OCI-LY7 (cell line): ENCODE data around the gene FUZ. TPM values are rescaled to one million over a fixed set of nuclear protein-coding genes. Genes with fewer than 3 reads are reported as not detected.

Experiments used
- BruUV-seq: library from RNA; stranded (reverse); fragments of 400-500 nt; replicated peaks from 2 replicates; lab custom pipeline; 2021; lab: Mats Ljungman, UMichigan
- CTCF ChIA-PET: fragments of 300-600 bp; sonication (Branson Sonifier 250); formaldehyde crosslinking; loops from one replicate; lab custom pipeline; 2022; ENCODE audit warnings: antibody characterized with exemption; ENCODE audit not compliant: unreplicated experiment; lab: Charles Lee
- POLR2A ChIA-PET: fragments of 300-600 bp; sonication (Branson Sonifier 250); formaldehyde crosslinking; loops from one replicate; lab custom pipeline; 2022; ENCODE audit warnings: antibody characterized with exemption; lab: Charles Lee
- DNase-seq: peaks from one replicate; pipeline ENCODE4 v3.0.0-alpha.2; 2015; ENCODE audit warnings: low spot score
- H2AFZ ChIP-seq: fragments of 200-600 bp; sonication (generic), shearing (Covaris generic); 2 replicates; pipeline ENCODE4 v1.6.1; 2014; ENCODE audit warnings: mild to moderate bottlenecking, antibody characterized with exemption, low read length, moderate library complexity
- H3K27ac ChIP-seq: fragments of 200-600 bp; sonication (generic); 2 replicates; pipeline ENCODE4 v1.5.1; 2014; ENCODE audit warnings: mixed run types, low read depth, mild to moderate bottlenecking, moderate library complexity, low read length, inconsistent platforms; ENCODE audit not compliant: poor library complexity, severe bottlenecking
- H3K36me3 ChIP-seq: fragments of 200-600 bp; sonication (generic); 2 replicates; pipeline ENCODE4 v1.6.1; 2014; ENCODE audit warnings: mild to moderate bottlenecking, antibody characterized with exemption, low read length, moderate library complexity, mixed read lengths; ENCODE audit not compliant: insufficient read depth
- H3K4me1 ChIP-seq: fragments of 200-600 bp; sonication (generic); 2 replicates; pipeline ENCODE4 v1.5.1; 2014; ENCODE audit warnings: mild to moderate bottlenecking, low read length; ENCODE audit not compliant: insufficient read depth, poor library complexity, severe bottlenecking
- H3K4me2 ChIP-seq: fragments of 200-600 bp; sonication (generic); 2 replicates; pipeline ENCODE4 v1.6.1; 2014; ENCODE audit warnings: mild to moderate bottlenecking, low read length
- H3K4me3 ChIP-seq: fragments of 200-600 bp; sonication (generic); 2 replicates; pipeline ENCODE4 v1.5.1; 2014; ENCODE audit warnings: mild to moderate bottlenecking, low read depth, low read length; ENCODE audit not compliant: poor library complexity, severe bottlenecking
- H3K79me2 ChIP-seq: fragments of 200-600 bp; sonication (generic); 2 replicates; pipeline ENCODE4 v1.6.1; 2016; ENCODE audit warnings: low read depth, mild to moderate bottlenecking, low read length, moderate library complexity, mixed read lengths; ENCODE audit not compliant: insufficient read depth
- H3K9me2 ChIP-seq: fragments of 200-600 bp; sonication (generic); 2 replicates; pipeline ENCODE4 v1.6.1; 2016; ENCODE audit warnings: mild to moderate bottlenecking, low read length, mixed read lengths; ENCODE audit not compliant: insufficient read depth
- H3K9me3 ChIP-seq: fragments of 200-600 bp; sonication (generic); 2 replicates; pipeline ENCODE4 v1.6.1; 2014; ENCODE audit warnings: mild to moderate bottlenecking, mixed run types, low read length, mixed read lengths
- H4K20me1 ChIP-seq: fragments of 200-600 bp; sonication (generic); 2 replicates; pipeline ENCODE4 v1.6.1; 2014; ENCODE audit warnings: mild to moderate bottlenecking, antibody characterized with exemption, low read length, moderate library complexity, mixed read lengths; ENCODE audit not compliant: insufficient read depth
- EZH2phosphoT487 ChIP-seq: fragments of 200-600 bp; sonication (generic); IDR thresholded peaks from 2 replicates; pipeline ENCODE4 v1.6.1; 2018; ENCODE audit warnings: low read depth, borderline replicate concordance, mild to moderate bottlenecking, mixed run types, antibody characterized with exemption, low read length, moderate library complexity, mixed read lengths
- intact Hi-C: fragments of 100-400 bp; cut with micrococcal nuclease; formaldehyde crosslinking; loops from one replicate; pipeline ENCODE4 v1.10.0; 2022; ENCODE audit not compliant: unreplicated experiment
- total RNA-seq, 2 experiments: library from RNA; depleted of rRNA in 1 of 2; stranded (reverse); fragments of >200 nt in 1 of 2; shearing (Covaris generic) in 1 of 2; gene quantifications; 2 replicates each; pipeline ENCODE4 v1.2.3, GENCODE V29; 2014 to 2022
- TF ChIP-seq, protein P1 (sequence below): fragments of 200-600 bp; sonication (generic); conservative IDR thresholded peaks from 2 replicates; pipeline ENCODE4 v1.5.1; 2014; ENCODE audit warnings: mild to moderate bottlenecking, antibody characterized with exemption, low read length, moderate library complexity, mixed read lengths

FUZ gene
- total RNA-seq, 2 experiments from 2014 or later, result 28.1 to 33.6 TPM

DNA sequence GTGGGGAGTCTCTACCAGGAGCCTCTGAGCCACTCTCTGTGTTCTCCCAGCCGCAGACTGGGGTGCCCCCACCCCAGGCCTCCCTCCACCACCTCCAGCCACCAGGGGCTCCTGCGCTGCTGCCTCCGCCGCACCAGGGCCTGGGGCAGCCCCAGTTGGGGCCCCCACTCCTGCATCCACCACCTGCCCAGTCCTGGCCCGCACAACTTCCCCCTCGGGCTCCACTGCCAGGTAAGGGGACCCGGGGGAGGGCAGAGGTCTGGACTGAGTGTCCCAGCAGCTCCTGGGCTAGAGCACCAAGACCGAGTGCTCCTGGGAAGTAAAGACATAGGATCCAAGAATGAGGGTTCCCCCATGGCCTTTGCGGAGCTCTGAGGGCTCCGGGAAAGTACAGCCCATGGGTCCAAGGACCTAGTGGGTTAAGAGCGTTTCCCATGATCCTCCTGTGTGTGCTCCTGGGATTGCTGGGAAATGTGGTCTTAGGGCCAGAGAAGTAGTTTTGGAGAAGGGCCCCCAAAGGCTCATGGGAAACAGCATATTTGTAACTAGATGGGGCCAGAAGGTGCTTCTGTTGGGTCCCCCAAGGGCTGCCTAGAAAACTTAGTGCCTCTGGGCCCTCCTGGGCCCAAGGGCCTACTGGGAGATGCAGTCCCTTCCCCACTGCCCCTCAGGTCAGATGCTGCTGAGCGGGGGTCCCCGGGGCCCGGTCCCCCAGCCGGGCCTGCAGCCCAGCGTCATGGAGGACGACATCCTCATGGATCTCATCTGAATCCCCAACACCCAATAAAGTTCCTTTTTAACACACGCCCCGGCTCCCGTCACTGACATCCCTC, 23.3 kb upstream of the FUZ start:
- no peaks in the 10 kb centered on the region for H3K4me1 ChIP-seq
- DNase-seq, result no peak
- H4K20me1 ChIP-seq, result no peaks in the 10 kb centered on the region
- H3K9me2 ChIP-seq, result no peaks in the 10 kb centered on the region
- ChIA-PET CTCF (no interaction called here), POLR2A (no interaction called here)
- H3K4me3 ChIP-seq, result no peak overlapping the region
- no TSS peak for BruUV-seq
- H3K27ac ChIP-seq, result no peak overlapping the region
- no peak overlapping the region for H3K4me2 ChIP-seq
- TF ChIP-seq, protein P1, sequence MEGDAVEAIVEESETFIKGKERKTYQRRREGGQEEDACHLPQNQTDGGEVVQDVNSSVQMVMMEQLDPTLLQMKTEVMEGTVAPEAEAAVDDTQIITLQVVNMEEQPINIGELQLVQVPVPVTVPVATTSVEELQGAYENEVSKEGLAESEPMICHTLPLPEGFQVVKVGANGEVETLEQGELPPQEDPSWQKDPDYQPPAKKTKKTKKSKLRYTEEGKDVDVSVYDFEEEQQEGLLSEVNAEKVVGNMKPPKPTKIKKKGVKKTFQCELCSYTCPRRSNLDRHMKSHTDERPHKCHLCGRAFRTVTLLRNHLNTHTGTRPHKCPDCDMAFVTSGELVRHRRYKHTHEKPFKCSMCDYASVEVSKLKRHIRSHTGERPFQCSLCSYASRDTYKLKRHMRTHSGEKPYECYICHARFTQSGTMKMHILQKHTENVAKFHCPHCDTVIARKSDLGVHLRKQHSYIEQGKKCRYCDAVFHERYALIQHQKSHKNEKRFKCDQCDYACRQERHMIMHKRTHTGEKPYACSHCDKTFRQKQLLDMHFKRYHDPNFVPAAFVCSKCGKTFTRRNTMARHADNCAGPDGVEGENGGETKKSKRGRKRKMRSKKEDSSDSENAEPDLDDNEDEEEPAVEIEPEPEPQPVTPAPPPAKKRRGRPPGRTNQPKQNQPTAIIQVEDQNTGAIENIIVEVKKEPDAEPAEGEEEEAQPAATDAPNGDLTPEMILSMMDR, result no peak
- H3K36me3 ChIP-seq, result peaks cover 98% of the 10 kb centered on the region
- H3K79me2 ChIP-seq, result no peaks in the 10 kb centered on the region
- no peak overlapping the region for H2AFZ ChIP-seq
- intact Hi-C loops, result no loop called here
- H3K9me3 ChIP-seq, result no peaks in the 10 kb centered on the region

DNA sequence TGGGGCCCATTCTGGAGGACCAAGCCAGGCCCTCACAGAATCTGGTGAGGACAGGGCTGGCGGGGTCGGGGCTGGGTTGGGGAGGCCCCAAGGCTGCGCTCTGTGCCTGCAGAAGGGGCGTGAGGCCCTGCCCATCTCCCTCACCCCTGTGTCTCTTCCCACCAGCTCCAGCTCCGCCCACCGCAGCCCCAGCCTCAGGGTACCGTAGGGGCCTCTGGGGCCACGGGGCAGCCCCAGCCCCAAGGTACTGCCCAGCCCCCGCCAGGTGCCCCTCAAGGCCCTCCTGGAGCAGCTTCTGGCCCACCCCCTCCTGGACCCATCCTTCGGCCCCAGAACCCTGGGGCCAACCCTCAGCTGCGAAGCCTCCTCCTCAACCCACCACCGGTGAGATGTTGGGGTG, 22.5 kb upstream of the FUZ start:
- H3K4me3 ChIP-seq, result no peak overlapping the region
- no peak overlapping the region for H3K27ac ChIP-seq
- H3K9me3 ChIP-seq, result no peaks in the 10 kb centered on the region
- no peaks in the 10 kb centered on the region for H3K4me1 ChIP-seq
- no peak overlapping the region for H2AFZ ChIP-seq
- H4K20me1 ChIP-seq, result no peaks in the 10 kb centered on the region
- CTCF ChIA-PET, result no interaction called here
- H3K4me2 ChIP-seq, result no peak overlapping the region
- no peaks in the 10 kb centered on the region for H3K9me2 ChIP-seq
- no peaks in the 10 kb centered on the region for H3K79me2 ChIP-seq
- POLR2A ChIA-PET, result no interaction called here
- intact Hi-C loops, result no loop called here
- TF ChIP-seq, protein P1, result no peak
- TF ChIP-seq EZH2phosphoT487, result no peak
- no TSS peak for BruUV-seq
- peaks cover 98% of the 10 kb centered on the region for H3K36me3 ChIP-seq
- DNase-seq, result no peak

DNA sequence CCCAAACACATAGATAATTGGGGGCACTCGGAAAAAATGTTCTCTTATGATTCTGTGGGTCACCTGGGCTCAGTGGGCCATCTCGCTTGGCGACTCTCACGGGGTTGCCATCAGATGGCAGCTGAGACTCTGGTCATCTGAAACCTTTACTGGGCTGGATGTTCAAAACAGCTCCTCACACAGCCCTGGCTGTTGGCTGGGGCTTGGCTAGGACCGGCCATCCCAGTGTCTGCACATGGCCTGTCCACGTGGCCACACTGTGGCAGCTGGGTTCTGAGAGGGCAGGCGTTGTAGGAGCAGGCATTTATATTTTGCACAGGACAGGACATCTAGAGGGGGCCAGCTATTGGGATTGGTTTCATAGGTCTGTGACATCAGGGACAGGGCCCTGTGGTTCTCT, 20.5 kb upstream of the FUZ start:
- no peak overlapping the region for H3K4me2 ChIP-seq
- TF ChIP-seq, protein P1, result no peak
- no peak for TF ChIP-seq EZH2phosphoT487
- no peak overlapping the region for H2AFZ ChIP-seq
- H3K4me1 ChIP-seq, result peaks cover 9% of the 10 kb centered on the region
- H3K79me2 ChIP-seq, result no peaks in the 10 kb centered on the region
- no peak overlapping the region for H3K4me3 ChIP-seq
- H3K9me2 ChIP-seq, result no peaks in the 10 kb centered on the region
- no peaks in the 10 kb centered on the region for H4K20me1 ChIP-seq
- H3K9me3 ChIP-seq, result no peaks in the 10 kb centered on the region
- H3K36me3 ChIP-seq, result peaks cover 100% of the 10 kb centered on the region
- H3K27ac ChIP-seq, result no peak overlapping the region
- CTCF ChIA-PET, result no interaction called here
- no peak for DNase-seq
- intact Hi-C loops, result no loop called here
- POLR2A ChIA-PET, result no interaction called here
- BruUV-seq, result no TSS peak
